Muscle of back (tissue), 13 donors: ENCODE results near the gene BRI3. TPM values are rescaled to one million over a fixed set of nuclear protein-coding genes. Genes with fewer than 3 reads are reported as not detected.
A peak's percentile ranks its signal among the peaks of the same experiment; 100 is the strongest.

ENCODE experiments used
- DNase-seq, 3 donors: peaks; one replicate each; pipeline versions ENCODE4 v3.0.0 to v3.0.0-alpha.2; 2013
- long read RNA-seq, 9 donors: transcript quantifications; one replicate each; lab custom pipeline, GENCODE V29; 2026
- polyA plus RNA-seq, 10 donors: library from polyadenylated mRNA; unstranded; fragments of 120-200 nt; gene quantifications; one replicate each; pipeline ENCODE4 v1.2.1, GENCODE V29; 2013; ENCODE audit not compliant: insufficient read length in 10 of 10

BRI3 gene, protein sequence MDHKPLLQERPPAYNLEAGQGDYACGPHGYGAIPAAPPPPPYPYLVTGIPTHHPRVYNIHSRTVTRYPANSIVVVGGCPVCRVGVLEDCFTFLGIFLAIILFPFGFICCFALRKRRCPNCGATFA
- 100 to 1,000 TPM in 1 of 10 donors, 10 to 100 TPM in 9; 74.5 to 100 (median 89.2) TPM for polyA plus RNA-seq
- long read RNA-seq, donor 1, transcript BRI3-201 (3 exons, 780 nt): major isoform, 88 of 111 reads
- long read RNA-seq, donor 1, partial matches to known transcripts: 20 of 111 reads
- long read RNA-seq, donor 1, other reads (novel, unspliced or antisense): 0 of 111 reads
- long read RNA-seq, donor 2, transcript BRI3-201 (3 exons, 780 nt): major isoform, 76 of 90 reads
- long read RNA-seq, donor 2, partial matches to known transcripts: 14 of 90 reads
- long read RNA-seq, donor 2, other reads (novel, unspliced or antisense): 0 of 90 reads
- long read RNA-seq, donor 3: 0 reads
- long read RNA-seq, donor 4, transcript BRI3-201 (3 exons, 780 nt): major isoform, 72 of 72 reads
- long read RNA-seq, donor 4, partial matches to known transcripts: 0 of 72 reads
- long read RNA-seq, donor 4, other reads (novel, unspliced or antisense): 0 of 72 reads
- long read RNA-seq, donor 5, transcript BRI3-201 (3 exons, 780 nt): major isoform, 145 of 201 reads
- long read RNA-seq, donor 5, transcript BRI3-204 (2 exons, 472 nt): minor isoform, 9 of 201 reads
- long read RNA-seq, donor 5, partial matches to known transcripts: 47 of 201 reads
- long read RNA-seq, donor 5, other reads (novel, unspliced or antisense): 0 of 201 reads
- long read RNA-seq, donor 6, transcript BRI3-201 (3 exons, 780 nt): major isoform, 106 of 128 reads
- long read RNA-seq, donor 6, partial matches to known transcripts: 22 of 128 reads
- long read RNA-seq, donor 6, other reads (novel, unspliced or antisense): 0 of 128 reads
- long read RNA-seq, donor 7, transcript BRI3-201 (3 exons, 780 nt): major isoform, 43 of 48 reads
- long read RNA-seq, donor 7, partial matches to known transcripts: 0 of 48 reads
- long read RNA-seq, donor 7, other reads (novel, unspliced or antisense): 5 of 48 reads
- long read RNA-seq, donor 8, transcript BRI3-201 (3 exons, 780 nt): major isoform, 65 of 67 reads
- long read RNA-seq, donor 8, partial matches to known transcripts: 0 of 67 reads
- long read RNA-seq, donor 8, other reads (novel, unspliced or antisense): 0 of 67 reads
- long read RNA-seq, donor 9, transcript BRI3-201 (3 exons, 780 nt): major isoform, 12 of 12 reads
- long read RNA-seq, donor 9, partial matches to known transcripts: 0 of 12 reads
- long read RNA-seq, donor 9, other reads (novel, unspliced or antisense): 0 of 12 reads

DNA sequence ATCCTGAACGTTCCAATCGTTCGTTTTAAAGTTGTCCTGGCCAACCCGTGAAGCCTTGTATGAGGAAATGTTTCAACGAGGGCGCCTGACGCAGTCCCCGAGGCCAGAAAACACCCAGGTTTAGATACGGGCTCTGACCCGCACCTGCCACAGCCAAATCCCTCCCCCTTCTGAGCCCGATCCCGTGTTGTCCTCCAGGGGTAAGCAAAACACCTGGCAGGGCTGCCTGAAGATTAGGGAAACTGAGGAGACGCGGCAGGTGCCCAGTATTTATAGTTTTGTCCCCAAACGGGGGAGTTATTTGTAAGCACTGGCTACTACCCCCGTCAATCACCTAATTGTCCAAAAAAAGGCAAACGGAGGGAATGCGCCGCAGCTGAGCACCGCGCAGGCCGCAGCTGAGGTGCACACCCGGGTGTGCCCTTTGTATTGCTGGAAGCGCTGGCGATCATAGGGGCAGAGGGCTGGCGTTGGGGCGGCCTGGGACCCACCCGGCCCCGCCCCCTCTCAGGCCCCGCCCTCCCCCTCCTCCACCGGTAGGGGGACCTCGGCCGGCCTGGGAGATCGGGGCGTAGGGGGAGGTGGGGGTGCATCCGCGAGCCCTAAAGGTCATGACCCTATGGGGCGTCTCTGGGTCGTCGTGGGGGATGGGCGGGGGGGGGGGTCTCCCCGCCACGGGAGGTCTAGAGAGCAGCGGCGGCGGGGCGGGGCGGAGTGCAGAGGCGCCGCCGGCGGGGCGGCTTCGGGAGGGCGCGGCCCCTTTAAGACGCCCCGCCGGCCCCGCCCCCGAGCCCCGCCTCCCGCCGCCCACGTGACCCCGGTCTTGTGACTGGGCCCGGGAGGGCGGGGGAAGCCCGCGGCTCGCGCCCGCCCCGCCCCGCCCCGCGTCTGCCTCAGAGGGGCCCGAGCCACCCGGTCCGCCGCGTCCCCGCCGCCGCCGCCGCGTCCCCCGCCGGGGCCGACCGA lies at the start of gene BRI3:
TSS of gene BRI3 (plus strand) at position 896 of the 966 bp plus-strand sequence. CDS start 110 bp downstream, outside the sequence.
- DNase-seq: peak; percentile 89 to 92 (median 91)

DNA sequence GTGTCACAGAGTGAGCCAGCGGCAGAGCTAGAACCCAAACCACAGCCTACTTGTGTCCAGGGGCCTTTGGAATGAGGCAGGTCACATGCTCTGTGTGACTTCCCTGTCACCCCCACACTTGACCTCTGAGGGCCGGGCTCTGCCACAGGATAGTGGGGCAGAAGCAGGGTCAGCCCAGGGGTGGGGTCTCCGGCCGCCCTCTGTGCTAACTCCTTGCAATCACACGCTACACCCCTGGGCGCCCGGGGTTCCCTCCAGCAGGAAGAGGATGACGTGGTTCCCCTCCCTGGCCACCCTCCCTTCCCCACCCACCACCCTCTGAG lies 49.3 kb upstream of the BRI3 start:
- no peak for DNase-seq

DNA sequence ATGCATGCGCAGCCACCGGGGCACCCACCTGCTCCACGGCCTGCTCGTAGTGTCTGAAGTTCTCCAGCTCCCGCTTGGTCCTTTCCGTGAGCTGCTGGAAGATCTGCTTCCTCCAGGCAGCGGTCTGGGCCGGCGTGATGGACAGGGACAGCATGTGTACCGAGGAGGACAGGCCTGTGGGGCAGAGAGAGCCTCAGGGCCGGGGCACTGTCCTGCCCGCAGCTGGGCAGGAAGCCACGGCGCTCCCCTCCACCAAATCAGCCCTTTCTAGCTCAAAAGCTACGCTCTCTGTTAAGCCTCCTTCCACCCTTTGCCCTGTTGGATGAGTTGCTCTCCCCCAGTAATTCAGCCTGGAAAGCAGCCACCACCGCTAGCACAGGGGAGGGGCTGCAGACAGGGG lies 48.7 kb upstream of the BRI3 start:
- DNase-seq: no peak

DNA sequence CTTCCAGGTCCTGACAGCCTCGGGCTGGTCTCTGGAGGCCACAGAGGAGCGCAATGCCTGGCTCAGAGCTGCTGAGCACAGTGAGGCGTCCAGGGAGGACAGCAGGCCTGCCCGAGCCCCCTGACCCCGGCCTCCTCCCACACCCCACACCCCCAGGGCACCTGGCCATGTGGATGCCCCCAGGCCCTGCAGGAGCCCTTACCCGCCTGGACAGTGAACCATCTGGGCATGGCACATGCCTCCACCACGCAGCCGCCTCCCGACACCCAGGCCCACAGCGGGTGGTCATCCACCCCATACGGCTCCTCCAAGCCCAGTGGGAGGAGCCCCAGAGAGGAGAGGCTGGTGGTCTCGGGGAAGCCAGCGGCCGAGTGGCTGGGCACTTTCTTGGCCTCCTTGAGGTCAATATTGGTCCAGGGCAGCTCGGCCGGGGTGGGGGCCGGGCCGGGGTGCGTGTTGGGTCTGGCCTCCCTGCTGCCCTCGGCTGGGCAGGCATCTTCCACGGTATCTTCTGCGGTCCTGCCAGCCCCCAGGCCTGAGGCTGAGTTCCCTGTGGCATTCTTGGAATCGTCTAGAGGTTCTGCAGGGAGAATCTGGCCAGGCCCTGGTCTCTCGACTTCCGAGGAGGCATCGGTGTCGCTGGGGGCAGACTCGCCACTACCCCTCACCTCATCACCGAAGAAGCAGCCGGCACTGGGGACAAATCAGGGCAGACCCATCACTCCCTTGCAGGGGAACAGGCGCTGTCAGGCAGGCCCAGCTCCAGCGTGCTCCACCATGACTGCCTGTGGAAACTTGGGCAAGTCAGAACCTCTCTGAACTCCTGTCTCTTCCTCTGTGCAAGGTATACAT lies 48.0 kb upstream of the BRI3 start:
- no peak for DNase-seq

DNA sequence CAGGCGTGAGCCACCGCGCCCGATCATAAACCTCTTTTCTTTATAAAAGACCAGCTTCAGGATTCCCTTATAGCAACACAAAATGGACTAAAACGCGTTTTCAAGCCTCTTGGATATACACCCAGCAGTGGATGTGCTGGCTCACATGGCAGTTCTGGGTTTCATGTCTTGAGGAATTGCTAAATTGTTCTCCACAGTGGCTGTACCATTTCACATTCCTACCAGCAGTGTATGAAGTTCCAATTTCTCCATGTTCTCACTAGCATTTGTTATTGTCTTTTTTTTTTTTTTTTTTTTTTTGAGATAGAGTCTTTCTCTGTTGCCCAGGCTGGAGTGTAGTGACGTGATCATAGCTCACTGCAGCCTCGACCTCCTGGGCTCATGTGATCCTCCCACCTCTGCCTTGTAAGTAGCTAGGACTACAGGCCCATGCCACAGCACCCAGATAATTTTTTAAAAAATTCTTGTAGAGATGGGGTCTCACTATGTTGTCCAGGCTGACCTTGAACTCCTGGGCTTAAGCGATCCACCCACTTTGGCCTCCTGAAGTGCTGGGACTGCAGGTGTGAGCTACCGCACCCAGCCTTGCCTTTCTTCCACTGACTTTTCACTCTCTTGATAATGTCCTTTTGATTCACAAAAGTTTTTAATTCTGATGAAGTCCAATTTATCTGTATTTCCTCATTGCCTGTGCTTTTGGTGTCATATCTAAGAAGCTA lies 46.9 kb upstream of the BRI3 start:
- DNase-seq: no peak

DNA sequence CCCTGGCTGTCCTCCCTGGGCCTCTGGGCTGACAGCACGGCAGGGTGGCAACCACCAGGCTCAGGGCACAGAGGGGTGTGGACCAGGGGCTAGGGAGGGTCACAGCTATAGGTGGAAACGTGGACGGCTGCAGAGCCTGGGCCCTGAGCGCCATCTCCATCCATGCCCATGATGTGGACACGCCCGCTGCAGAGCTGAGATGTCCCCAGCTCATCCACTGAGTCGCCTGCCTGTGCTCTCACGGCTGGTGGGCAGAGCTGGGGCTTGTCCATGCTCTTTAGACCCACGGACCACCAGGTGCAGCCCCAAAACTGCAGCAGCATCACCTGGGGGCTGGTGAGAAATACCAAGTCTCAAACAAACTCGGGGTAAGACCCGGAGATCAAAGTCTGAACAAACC lies 45.6 kb upstream of the BRI3 start:
- no peak for DNase-seq

DNA sequence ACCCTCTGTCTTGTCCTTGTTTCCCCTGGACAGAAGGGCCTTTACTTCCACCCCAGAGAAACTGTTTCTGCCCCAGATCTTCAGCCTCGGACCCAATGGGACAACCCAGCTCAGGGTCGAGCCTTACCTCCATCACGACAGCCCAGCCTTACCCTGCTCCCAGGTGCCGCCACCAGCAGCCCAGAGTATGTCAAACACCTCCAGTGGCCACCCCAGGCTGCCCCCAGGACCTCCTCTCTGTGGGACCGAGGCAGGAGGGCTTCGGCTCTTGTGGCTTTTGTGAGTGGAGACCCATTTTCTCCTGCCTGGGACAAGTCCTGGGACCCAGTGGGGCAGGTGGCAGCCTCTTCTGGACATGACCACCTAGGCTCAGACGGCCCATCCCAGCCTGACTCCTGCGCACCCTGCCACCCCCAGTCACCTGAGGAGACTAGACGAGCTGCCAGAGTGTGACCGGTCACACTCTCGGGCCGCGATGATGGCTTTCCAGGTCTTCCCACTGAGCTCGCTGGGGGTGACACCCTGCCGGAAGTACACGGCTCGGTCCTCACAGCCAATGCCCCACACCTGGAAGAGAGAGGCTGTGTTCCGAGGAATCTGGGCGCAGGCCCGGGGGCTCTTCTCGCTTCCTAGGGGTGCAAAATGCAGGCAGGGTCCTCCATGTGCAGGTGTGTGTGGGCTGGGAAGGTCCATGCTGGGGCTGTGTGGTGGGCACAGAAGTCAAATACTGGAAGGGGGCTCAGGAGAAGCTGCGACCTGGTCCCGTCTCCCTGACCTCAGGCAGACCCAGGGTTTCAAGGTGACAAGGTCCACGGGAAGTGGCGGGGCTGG lies 44.9 kb upstream of the BRI3 start:
- DNase-seq: no peak

DNA sequence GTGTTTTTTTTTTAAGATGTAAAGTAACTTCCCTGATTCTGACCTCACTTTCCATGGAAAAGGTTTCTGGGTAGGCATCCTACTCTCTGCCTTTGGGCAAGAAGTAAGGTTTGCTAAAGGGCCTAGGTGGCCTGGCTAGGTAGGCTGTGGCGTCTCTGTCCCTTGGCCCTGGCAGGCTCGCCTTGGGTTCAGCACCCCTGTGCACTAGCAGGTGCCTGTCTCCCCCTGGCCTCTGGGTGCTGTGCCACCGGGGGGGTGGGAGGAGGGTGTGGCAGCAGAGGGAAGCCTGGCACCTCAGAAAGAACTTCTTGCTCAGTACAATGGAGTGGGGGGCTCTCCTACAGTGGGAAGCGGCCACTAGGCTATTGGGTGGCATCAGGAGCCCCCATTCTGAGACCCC lies 43.4 kb upstream of the BRI3 start:
- DNase-seq: no peak

DNA sequence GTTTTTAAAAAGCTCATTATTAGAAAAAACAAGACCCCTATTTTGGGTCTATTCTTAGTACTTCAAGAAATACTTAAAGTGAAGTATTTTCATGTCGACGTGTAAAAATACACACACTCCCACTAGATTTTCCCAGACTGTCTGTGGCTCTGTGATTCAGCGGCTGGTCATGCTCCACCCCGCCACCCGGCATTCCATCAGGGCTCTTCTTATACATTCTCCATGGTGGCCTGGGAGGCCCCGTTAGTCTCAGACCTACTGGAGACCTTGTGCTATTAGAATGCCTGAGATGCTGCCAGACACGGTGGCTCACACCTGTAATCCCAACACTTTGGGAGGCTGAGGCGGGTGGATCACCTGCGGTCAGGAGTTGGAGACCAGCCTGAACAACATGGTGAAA lies 42.5 kb upstream of the BRI3 start:
- DNase-seq: no peak

DNA sequence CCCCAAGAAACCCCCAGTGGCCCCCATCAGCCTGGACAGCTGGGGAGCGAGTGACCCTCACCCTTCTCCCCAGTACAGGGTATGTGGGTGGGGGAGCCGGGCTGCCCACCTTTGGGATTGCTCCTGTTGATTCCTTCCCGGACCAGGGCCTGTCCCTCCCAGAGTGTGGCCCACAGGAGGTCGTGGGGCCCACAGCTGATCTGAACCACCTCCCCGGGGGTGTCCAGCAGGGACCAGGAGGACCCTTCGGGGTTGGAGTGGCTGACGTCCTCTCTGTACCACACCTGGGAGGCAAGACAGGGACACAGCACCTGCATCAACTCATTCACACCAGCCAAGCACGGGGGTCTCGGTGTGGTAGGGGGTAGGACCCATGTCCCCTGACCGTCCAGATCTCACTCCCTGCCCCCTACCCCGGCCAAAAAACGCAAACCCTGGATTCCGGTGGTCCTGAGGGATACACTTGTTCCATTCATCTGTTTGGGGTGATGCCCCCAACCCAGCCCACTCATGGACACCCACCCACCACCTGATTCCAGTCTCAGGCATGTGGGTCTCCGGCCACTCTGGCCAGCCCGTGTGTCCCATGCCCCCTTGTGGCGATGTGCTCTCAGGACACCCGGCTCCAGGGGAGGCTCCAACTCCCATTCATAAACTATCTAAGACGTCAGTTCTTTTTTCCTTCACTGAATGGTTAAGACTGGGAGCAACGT lies 40.4 kb upstream of the BRI3 start:
- no peak for DNase-seq

DNA sequence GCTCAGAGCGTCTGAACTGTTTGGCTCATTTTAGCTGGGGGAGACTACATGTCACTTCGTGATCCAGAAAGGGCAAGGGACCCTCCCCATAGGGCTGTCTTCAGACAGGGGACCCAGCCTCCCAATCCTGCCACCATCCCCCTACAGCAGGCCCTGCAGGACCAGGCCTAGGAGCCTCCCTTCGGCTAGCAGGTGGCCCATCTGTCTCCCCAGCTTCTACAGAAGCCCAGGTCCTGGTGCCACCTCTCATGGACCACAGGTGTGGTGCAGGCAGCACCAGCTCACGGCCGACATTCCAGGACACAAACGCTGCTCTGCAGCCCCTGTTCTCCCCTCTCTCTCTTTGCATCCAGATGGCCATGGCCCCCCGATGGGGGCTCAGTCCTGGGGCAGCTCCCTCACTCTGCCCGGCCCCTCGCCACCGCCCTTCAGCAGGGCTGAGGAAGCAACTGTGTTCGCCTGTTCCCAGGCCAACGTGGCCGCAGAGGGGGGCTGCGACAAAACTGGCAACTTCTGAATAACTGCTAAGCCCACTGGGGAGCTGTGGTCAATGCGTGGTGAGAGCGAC lies 39.7 kb upstream of the BRI3 start:
- DNase-seq: no peak

DNA sequence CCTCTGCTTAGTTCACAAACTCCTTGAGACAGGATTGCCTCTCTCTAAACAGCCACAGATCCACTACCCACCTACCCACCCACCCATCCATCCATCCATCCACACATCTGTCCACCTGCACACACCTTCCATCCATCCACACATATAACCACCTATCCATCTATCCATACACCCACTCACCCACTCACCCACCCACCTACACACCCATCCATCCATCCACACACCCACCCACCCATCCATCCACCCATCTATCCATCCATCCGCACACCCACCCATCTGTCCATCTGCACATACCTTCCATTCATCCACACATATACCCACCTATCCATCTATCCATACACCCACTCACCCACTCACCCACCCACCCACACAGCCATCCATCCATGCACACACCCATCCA lies 39.1 kb upstream of the BRI3 start:
- DNase-seq: no peak

DNA sequence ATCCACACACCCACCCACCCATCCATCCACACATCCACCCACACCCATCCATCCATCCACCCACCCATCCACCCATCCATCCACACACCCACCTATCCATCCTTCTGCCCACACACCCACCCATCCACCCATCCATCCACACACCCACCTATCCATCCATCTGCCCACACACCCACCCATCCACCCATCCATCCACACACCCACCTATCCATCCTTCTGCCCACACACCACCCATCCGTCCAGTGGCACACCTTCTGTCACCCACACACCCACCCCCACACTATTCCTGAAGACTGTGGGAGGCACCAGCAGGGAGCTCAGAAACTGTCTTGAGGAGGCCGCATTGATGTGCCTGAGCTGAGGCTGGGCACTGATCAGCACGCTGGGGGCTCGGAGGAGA lies 38.6 kb upstream of the BRI3 start:
- DNase-seq: no peak

DNA sequence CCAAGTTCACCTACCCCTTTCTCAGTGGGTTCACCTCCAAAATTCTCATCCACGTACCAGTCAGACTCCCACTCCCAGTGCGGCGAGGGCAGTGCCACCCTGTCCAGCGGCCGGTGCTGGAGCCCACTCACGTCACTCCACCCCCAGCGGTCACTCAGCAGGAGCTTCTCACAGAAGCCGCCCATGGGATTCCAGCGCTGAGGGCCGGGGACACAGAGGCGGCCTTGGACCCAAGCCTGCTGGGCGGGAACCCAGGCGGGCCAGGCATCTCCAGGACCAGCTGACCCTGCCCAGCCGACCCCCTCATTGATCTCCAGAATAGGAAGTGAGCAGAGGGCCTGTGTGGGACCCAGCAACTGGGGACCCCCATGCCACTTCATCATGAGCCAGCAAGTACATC lies 36.6 kb upstream of the BRI3 start:
- no peak for DNase-seq

DNA sequence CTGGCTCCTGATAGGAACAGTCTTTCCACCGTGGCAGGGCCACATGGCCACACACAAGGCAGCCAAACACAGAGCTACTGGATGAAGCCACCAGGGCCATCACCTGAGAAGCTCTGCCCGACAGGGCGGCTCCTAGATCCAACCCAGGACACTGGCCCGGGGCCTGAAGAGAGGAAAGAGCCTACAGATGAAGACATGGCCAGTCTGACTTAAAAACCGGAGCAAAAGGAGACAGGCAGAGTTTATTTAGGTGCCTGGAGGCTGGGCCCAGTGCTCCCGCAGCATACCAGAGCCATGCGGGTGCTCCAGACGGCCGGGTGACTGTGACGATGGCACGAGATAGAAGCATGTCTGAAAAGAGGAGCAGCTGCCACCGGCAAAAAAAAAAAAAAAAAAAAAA lies 33.3 kb upstream of the BRI3 start:
- no peak for DNase-seq

DNA sequence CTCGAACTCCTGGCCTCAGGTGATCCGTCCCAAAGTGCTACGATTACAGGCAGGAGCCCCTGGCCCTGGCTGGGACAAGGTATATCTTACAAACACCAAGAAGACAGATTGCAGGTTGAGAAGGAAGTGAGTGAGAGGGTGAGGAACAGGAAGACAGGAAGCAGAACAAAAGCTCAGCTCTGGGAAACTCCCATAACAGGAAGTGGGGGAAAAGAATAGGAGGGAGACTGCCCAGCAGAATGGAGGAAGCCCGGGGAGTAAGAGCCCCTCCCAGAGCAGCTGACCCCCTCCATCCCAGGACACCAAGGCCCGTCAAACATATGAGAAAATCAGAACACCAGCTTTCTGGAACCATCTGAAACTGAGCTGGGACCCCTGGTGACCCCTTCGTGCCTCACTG lies 32.4 kb upstream of the BRI3 start:
- no peak for DNase-seq

DNA sequence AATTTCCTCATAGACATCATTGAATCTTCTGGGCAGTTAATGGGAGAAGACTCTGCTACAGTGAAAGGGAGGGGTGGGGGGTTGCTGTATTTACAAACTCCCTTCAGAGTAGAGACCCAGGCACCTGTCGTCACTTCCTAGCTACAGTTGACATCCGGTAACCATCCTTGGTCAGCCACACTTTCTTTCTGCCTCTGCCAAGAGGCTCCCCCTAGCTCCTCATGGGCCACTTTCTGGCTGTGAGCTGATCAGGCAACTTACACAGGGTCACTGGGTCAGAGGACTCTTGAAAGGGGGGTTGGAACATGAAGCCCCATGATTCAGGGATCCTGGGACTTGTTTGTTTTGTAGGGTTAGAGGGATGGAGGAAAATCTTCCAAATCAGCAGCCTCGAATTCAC lies 30.7 kb upstream of the BRI3 start:
- DNase-seq: no peak
